Measurements from ENCODE around the gene GGNBP2. TPM values are rescaled to one million over a fixed set of nuclear protein-coding genes. Genes with fewer than 3 reads are reported as not detected.

Gene GGNBP2
- total and polyA plus RNA-seq, 9 donors, result 45.1 to 92.1 (median 66.2) TPM

GRCh38 chr17:36591434-36592315 lies 47.0 kb downstream of the GGNBP2 start, which contains the start of gene DHRS11:
Gene DHRS11, plus strand, starts transcription at chr17:36591879. Its CDS starts 131 bp downstream, at chr17:36592010.
- Histone ChIP-seq H3K9me3 (no peaks in the 10 kb centered on the region), H3K27me3 (no peaks in the 10 kb centered on the region), H3K27ac (peak within 1 kb of the TSS in 1 of 2 donors; percentile 59), H3K4me1 (ENCODE audit: insufficient read depth) (peaks cover 9% of the 10 kb centered on the region), H3K36me3 (no peaks in the 10 kb centered on the region), H3K4me3 (peak within 1 kb of the TSS; percentile 64)
- TF ChIP-seq CTCF (IDR thresholded peaks at IDR 0.05) (no peak), EP300 (IDR thresholded peaks at IDR 0.05) (no peak), POLR2A (IDR thresholded peaks at IDR 0.05) (no peak)
- WGBS, 3 donors, result 1% methylated on average over 20 to 87 of the region's 87 CpGs
- peak; percentile 80 to 91 (median 84) for DNase-seq
- intact Hi-C loops (cut with DNase I), result no loop called here

- no peaks in the 10 kb centered on the region for H3K36me3 ChIP-seq
- no peaks in the 10 kb centered on the region for H3K9me3 ChIP-seq
- H3K27me3 ChIP-seq, result no peaks in the 10 kb centered on the region
- WGBS, 3 donors, result 2 to 4% (median 3%) methylated on average over 9 to 20 of the region's 20 CpGs
- TF ChIP-seq CTCF (IDR thresholded peaks at IDR 0.05) (no peak), EP300 (IDR thresholded peaks at IDR 0.05) (no peak), POLR2A (IDR thresholded peaks at IDR 0.05) (no peak)
- no peak overlapping the region for H3K27ac ChIP-seq
- H3K4me1 ChIP-seq (ENCODE audit: insufficient read depth), result peaks cover 9% of the 10 kb centered on the region
- DNase-seq, result peak in 3 of 5 donors; percentile 46 to 55 (median 53)
- intact Hi-C loops (cut with DNase I), result no loop called here
- H3K4me3 ChIP-seq, result peak overlapping the region; percentile 64
Observed at GRCh38 chr17:36592316-36592715, 47.6 kb downstream of the GGNBP2 start.

- Histone ChIP-seq H3K36me3 (no peaks in the 10 kb centered on the region), H3K9me3 (no peaks in the 10 kb centered on the region), H3K4me3 (peak overlapping the region; percentile 64), H3K27me3 (no peaks in the 10 kb centered on the region), H3K4me1 (ENCODE audit: insufficient read depth) (peaks cover 9% of the 10 kb centered on the region), H3K27ac (no peak overlapping the region)
- WGBS, 3 donors, result 36 to 47% (median 41%) methylated on average over 4 of the region's 4 CpGs
- no peak for DNase-seq
- no peak for TF ChIP-seq CTCF (IDR thresholded peaks at IDR 0.05)
- no peak for TF ChIP-seq EP300 (IDR thresholded peaks at IDR 0.05)
- no peak for TF ChIP-seq POLR2A (IDR thresholded peaks at IDR 0.05)
- intact Hi-C loops (cut with DNase I), result no loop called here
Observed at GRCh38 chr17:36592716-36593321, 48.1 kb downstream of the GGNBP2 start.

- peaks cover 9% of the 10 kb centered on the region for H3K4me1 ChIP-seq (ENCODE audit: insufficient read depth)
- no peak for DNase-seq
- H3K27me3 ChIP-seq, result no peaks in the 10 kb centered on the region
- TF ChIP-seq EP300 (IDR thresholded peaks at IDR 0.05) (no peak), CTCF (IDR thresholded peaks at IDR 0.05) (no peak), POLR2A (IDR thresholded peaks at IDR 0.05) (no peak)
- no peaks in the 10 kb centered on the region for H3K36me3 ChIP-seq
- 64 to 84% (median 73%) methylated on average over 8 of the region's 8 CpGs for WGBS, 3 donors
- no peaks in the 10 kb centered on the region for H3K9me3 ChIP-seq
- H3K27ac ChIP-seq, result no peak overlapping the region
- intact Hi-C loops (cut with DNase I), result no loop called here
- H3K4me3 ChIP-seq, result no peak overlapping the region
Observed at GRCh38 chr17:36593656-36594316, 49.1 kb downstream of the GGNBP2 start.
